ENCODE measurements around the gene GRAMD1A.

DNA sequence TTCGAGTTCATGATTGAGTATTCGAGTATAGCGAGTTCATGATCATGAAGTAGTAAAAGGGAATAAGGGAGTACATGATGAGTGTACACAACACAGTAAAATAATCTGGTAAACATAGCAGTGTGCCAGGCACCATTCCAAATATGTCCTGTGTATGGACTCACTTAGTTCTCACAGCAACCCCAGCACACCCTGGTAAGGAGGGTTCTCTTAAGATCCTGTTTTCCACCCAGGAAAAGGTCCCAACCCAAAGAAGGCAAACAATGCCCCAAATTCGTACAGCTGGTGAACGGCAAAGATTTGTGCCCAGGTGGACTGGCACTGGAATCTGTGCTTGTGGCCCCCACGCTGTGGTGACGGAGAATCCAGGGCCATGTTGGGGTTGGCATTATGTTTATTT lies 62.8 kb downstream of the GRAMD1A start:
- TF ChIP-seq CTCF (IDR thresholded peaks at IDR 0.05; ENCODE audit: insufficient read depth, low read depth, low read length) (no peak), EZH2 (IDR thresholded peaks at IDR 0.05; ENCODE audit: insufficient read depth, low read length) (no peak)

All from astrocyte (in vitro differentiated cells and primary cell).